ENCODE measurements around the gene VSX2. TPM values are rescaled to one million over a fixed set of nuclear protein-coding genes. Genes with fewer than 3 reads are reported as not detected.

The VSX2 gene
- polyA plus RNA-seq, 1 donor from 2014 or later: not detected

GRCh38 chr14:74217672-74218448 lies 21.4 kb upstream of the VSX2 start:
- Histone ChIP-seq H3K27ac (ENCODE audit: low read length) (no peak overlapping the region), H3K4me3 (ENCODE audit: low read length) (peak overlapping the region; percentile 40), H3K9me3 (ENCODE audit: low read length) (no peaks in the 10 kb centered on the region), H3K79me2 (replicated peaks; ENCODE audit: insufficient read depth, low read length) (no peaks in the 10 kb centered on the region), H2AFZ (ENCODE audit: low read depth, low read length) (no peak overlapping the region), H3K9ac (ENCODE audit: low read length) (no peak overlapping the region), H4K20me1 (ENCODE audit: insufficient read depth) (no peaks in the 10 kb centered on the region), H3K27me3 (ENCODE audit: insufficient read depth, low read depth, low read length) (no peaks in the 10 kb centered on the region), H3K36me3 (ENCODE audit: insufficient read depth, low read length) (no peaks in the 10 kb centered on the region), H3K9me2 (ENCODE audit: insufficient read depth, low read length) (no peaks in the 10 kb centered on the region), H3K4me2 (ENCODE audit: low read length) (no peak overlapping the region), H3F3A (ENCODE audit: insufficient read depth, low read length, poor library complexity, severe bottlenecking) (no peaks in the 10 kb centered on the region)
- TF ChIP-seq SMC3 (conservative IDR thresholded peaks at IDR 0.05; ENCODE audit: poor library complexity) (peak; percentile 63), TAF1 (IDR thresholded peaks at IDR 0.05; ENCODE audit: low read depth) (no peak), RAD21 (conservative IDR thresholded peaks at IDR 0.05) (peak; percentile 43), REST (IDR thresholded peaks at IDR 0.05; ENCODE audit: borderline replicate concordance) (no peak)
- TF ChIP-seq, protein P1, sequence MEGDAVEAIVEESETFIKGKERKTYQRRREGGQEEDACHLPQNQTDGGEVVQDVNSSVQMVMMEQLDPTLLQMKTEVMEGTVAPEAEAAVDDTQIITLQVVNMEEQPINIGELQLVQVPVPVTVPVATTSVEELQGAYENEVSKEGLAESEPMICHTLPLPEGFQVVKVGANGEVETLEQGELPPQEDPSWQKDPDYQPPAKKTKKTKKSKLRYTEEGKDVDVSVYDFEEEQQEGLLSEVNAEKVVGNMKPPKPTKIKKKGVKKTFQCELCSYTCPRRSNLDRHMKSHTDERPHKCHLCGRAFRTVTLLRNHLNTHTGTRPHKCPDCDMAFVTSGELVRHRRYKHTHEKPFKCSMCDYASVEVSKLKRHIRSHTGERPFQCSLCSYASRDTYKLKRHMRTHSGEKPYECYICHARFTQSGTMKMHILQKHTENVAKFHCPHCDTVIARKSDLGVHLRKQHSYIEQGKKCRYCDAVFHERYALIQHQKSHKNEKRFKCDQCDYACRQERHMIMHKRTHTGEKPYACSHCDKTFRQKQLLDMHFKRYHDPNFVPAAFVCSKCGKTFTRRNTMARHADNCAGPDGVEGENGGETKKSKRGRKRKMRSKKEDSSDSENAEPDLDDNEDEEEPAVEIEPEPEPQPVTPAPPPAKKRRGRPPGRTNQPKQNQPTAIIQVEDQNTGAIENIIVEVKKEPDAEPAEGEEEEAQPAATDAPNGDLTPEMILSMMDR (IDR thresholded peaks at IDR 0.05; ENCODE audit: poor library complexity, severe bottlenecking): peak; percentile 86

- Histone ChIP-seq H3K27me3 (ENCODE audit: insufficient read depth, low read depth, low read length) (no peaks in the 10 kb centered on the region), H3K79me2 (replicated peaks; ENCODE audit: insufficient read depth, low read length) (no peaks in the 10 kb centered on the region)
- TF ChIP-seq, protein P1 (IDR thresholded peaks at IDR 0.05; ENCODE audit: poor library complexity, severe bottlenecking): no peak
- TF ChIP-seq TAF1 (IDR thresholded peaks at IDR 0.05; ENCODE audit: low read depth): no peak
- no peak for TF ChIP-seq POLR2AphosphoS5 (IDR thresholded peaks at IDR 0.05)
Observed at GRCh38 chr14:74218462-74218861, 20.8 kb upstream of the VSX2 start.

More at GRCh38 chr14:74218462-74218861, 20.8 kb upstream of the VSX2 start:
- H3K4me3 ChIP-seq (ENCODE audit: low read length): no peak overlapping the region
- no peak overlapping the region for H3K27ac ChIP-seq (ENCODE audit: low read length)
- H3K9me3 ChIP-seq (ENCODE audit: low read length): no peaks in the 10 kb centered on the region
- no peaks in the 10 kb centered on the region for H3F3A ChIP-seq (ENCODE audit: insufficient read depth, low read length, poor library complexity, severe bottlenecking)
- H4K20me1 ChIP-seq (ENCODE audit: insufficient read depth): no peaks in the 10 kb centered on the region
- no peaks in the 10 kb centered on the region for H3K9me2 ChIP-seq (ENCODE audit: insufficient read depth, low read length)
- no peak overlapping the region for H3K4me2 ChIP-seq (ENCODE audit: low read length)
- H3K36me3 ChIP-seq (ENCODE audit: insufficient read depth, low read length): no peaks in the 10 kb centered on the region
- no peak overlapping the region for H2AFZ ChIP-seq (ENCODE audit: low read depth, low read length)
- H3K9ac ChIP-seq (ENCODE audit: low read length): no peak overlapping the region

Data from neural cell (in vitro differentiated cells).